ENCODE results near the gene ZGLP1.

Gene ZGLP1

GRCh38 chr19:10258080-10258710, 51.4 kb downstream of the ZGLP1 start:
- DNase-seq (ENCODE audit: low read depth), result no peak
- no peak overlapping the region for H3K4me3 ChIP-seq (ENCODE audit: low read depth, low read length)

GRCh38 chr19:10256970-10257615, 52.5 kb downstream of the ZGLP1 start:
- no peak for DNase-seq (ENCODE audit: low read depth)
- H3K4me3 ChIP-seq (ENCODE audit: low read depth, low read length), result no peak overlapping the region

GRCh38 chr19:10256551-10256950, 53.1 kb downstream of the ZGLP1 start:
- DNase-seq (ENCODE audit: low read depth), result no peak
- H3K4me3 ChIP-seq (ENCODE audit: low read depth, low read length), result no peak overlapping the region

- no peak for DNase-seq (ENCODE audit: low read depth)
- H3K4me3 ChIP-seq (ENCODE audit: low read depth, low read length), result no peak overlapping the region
Observed at GRCh38 chr19:10255358-10255757, 54.3 kb downstream of the ZGLP1 start.
